ENCODE measurements around the gene DACH1. TPM values are rescaled to one million over a fixed set of nuclear protein-coding genes. Genes with fewer than 3 reads are reported as not detected.

Gene DACH1
- total RNA-seq, 4 donors from 2014 or later: 1.5 to 17.3 (median 3.3) TPM

DNA sequence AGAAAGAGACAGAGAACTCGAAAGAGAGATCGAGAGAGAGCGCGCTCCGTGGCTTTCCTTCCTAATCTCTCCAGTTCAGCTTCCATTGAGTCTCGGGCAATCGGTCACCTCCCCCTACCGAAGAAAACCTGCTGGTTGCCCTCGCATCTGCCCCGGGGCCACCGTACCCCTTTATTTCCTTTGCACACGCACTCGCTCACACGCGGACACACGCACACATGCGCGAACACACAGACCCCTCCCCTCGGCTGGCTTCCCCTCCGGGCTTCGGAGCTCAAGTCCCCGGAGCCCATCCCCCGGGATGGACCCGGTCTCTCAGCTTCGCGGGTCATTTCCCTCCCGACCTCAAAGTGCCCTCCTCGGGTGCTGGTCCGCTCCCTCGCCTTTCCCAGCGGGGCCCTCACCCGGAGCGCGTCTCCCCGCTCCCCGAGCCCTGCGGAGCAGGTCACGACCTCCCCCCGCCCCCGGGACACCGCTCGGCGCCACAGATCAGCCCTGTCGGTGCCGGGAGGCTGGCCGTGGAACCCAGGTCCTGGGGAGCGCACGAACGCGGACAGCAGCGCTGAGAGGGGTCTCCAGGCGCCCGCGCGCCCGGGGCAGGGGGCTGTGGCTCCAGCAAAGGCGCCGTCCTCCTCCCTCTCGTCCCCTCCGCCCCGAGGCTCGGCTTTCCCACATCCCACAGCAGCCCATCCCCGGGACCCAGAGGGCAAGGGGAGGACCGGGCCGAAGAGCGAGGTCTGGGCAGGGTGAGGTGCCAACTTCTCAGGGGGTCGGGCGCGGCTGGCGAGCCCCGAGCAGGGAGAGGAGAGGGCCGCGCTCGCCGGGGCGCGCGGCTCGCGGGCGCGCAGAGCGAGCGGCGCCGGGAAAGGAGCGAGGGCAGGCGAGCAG, 1.8 kb downstream of the DACH1 start:
- Histone ChIP-seq H3K27me3 (peaks cover 21% of the 10 kb centered on the region), H3K27ac (peak overlapping the region; percentile 81 to 86 (median 84)), H3K4me1 (peaks cover 0 to 17% (median 8%) of the 10 kb centered on the region in 4 donors), H3K4me3 (peak overlapping the region; percentile 60 to 77 (median 68)), H3K36me3 (no peaks in the 10 kb centered on the region), H3K9me3 (no peaks in the 10 kb centered on the region)
- peak; percentile 21 for DNase-seq
- in situ Hi-C loops (cut with MboI; ENCODE audit: low pct_ligation_motif_present in 1 of 4, low pct_unique_long_range_greater_than_20kb in 1 of 4, low sequenced_read_pairs in 3 of 4): no loop called here
- no peak for TF ChIP-seq EP300 (IDR thresholded peaks at IDR 0.05; ENCODE audit: low read depth)
- TF ChIP-seq POLR2AphosphoS5 (IDR thresholded peaks at IDR 0.05): no peak
- TF ChIP-seq, protein P1, sequence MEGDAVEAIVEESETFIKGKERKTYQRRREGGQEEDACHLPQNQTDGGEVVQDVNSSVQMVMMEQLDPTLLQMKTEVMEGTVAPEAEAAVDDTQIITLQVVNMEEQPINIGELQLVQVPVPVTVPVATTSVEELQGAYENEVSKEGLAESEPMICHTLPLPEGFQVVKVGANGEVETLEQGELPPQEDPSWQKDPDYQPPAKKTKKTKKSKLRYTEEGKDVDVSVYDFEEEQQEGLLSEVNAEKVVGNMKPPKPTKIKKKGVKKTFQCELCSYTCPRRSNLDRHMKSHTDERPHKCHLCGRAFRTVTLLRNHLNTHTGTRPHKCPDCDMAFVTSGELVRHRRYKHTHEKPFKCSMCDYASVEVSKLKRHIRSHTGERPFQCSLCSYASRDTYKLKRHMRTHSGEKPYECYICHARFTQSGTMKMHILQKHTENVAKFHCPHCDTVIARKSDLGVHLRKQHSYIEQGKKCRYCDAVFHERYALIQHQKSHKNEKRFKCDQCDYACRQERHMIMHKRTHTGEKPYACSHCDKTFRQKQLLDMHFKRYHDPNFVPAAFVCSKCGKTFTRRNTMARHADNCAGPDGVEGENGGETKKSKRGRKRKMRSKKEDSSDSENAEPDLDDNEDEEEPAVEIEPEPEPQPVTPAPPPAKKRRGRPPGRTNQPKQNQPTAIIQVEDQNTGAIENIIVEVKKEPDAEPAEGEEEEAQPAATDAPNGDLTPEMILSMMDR (IDR thresholded peaks at IDR 0.05): no peak
- TF ChIP-seq POLR2A (IDR thresholded peaks at IDR 0.05): no peak
- intact Hi-C loops (cut with DNase I; ENCODE audit: low total_unique reads): no loop called here
- WGBS, 2 donors (ENCODE audit: low coverage in 1 of 2): 10 to 12% methylated on average over 5 to 57 of the region's 88 CpGs

DNA sequence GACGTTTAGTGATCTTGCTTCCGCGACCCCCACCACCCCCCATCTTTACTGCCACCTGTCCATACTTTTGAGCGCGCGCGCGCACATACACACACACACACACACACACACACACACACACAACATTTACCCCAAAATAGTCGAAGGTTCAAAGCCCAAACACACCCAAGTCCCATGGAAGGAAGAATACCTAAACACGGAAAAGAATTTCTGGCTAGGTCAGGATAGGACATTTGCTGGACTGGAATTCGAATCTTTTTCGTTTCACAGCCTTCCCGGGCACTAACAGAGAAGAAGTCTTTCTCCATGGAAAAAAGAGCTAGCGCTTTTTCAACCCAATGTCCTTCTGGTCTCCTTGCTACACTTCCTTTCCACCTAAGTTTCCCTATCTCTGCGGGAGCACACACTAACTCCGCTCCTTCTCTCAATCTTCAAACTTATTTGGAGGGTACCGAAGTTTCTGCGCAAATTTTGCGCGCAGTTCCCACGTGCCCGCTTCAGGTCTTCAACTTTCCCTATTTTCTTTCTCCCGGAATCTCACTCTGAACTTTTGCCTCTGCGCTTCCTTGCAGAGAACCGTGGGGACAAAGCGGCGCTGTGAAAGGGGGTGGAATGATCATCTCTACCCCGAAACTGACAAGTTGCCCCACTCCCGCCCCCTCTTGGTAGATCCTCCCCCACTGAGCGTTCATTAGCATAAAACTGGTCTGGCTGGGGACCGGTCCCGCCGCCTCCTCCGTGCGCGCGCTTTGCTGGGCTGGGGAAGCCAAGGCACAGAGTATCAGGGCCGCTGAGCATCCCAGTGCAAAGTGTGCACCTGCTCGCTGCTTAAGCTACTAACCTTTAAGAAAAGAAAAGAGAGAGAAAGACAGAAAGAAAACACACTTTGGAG, 2.7 kb downstream of the DACH1 start:
- TF ChIP-seq POLR2AphosphoS5 (IDR thresholded peaks at IDR 0.05) (peak; percentile 20 to 57 (median 31)), EP300 (IDR thresholded peaks at IDR 0.05; ENCODE audit: low read depth) (no peak), POLR2A (IDR thresholded peaks at IDR 0.05) (peak; percentile 53)
- TF ChIP-seq, protein P1 (IDR thresholded peaks at IDR 0.05): no peak
- no peaks in the 10 kb centered on the region for H3K9me3 ChIP-seq
- peaks cover 0 to 22% (median 8%) of the 10 kb centered on the region in 4 donors for H3K4me1 ChIP-seq
- peak overlapping the region; percentile 60 to 77 (median 68) for H3K4me3 ChIP-seq
- DNase-seq: peak; percentile 81
- in situ Hi-C loops (cut with MboI; ENCODE audit: low pct_ligation_motif_present in 1 of 4, low pct_unique_long_range_greater_than_20kb in 1 of 4, low sequenced_read_pairs in 3 of 4) (no loop called here), intact Hi-C loops (cut with DNase I; ENCODE audit: low total_unique reads) (no loop called here)
- H3K36me3 ChIP-seq: no peaks in the 10 kb centered on the region
- peaks cover 19% of the 10 kb centered on the region for H3K27me3 ChIP-seq
- peak overlapping the region; percentile 81 to 86 (median 84) for H3K27ac ChIP-seq
- 1 to 9% methylated on average over 24 to 39 of the region's 39 CpGs for WGBS, 2 donors (ENCODE audit: low coverage in 1 of 2)

- peaks cover 15% of the 10 kb centered on the region for H3K27me3 ChIP-seq
- in situ Hi-C loops (cut with MboI; ENCODE audit: low pct_ligation_motif_present in 1 of 4, low pct_unique_long_range_greater_than_20kb in 1 of 4, low sequenced_read_pairs in 3 of 4): no loop called here
- peaks cover 0 to 30% (median 8%) of the 10 kb centered on the region in 4 donors for H3K4me1 ChIP-seq
- H3K4me3 ChIP-seq: peak overlapping the region in 3 of 4 donors; percentile 61 to 77 (median 75)
- 22 to 32% methylated on average over 4 of the region's 4 CpGs for WGBS, 2 donors (ENCODE audit: low coverage in 1 of 2)
- peak overlapping the region; percentile 81 to 86 (median 84) for H3K27ac ChIP-seq
- DNase-seq: no peak
- TF ChIP-seq, protein P1 (IDR thresholded peaks at IDR 0.05): no peak
- no peak for TF ChIP-seq EP300 (IDR thresholded peaks at IDR 0.05; ENCODE audit: low read depth)
- TF ChIP-seq POLR2AphosphoS5 (IDR thresholded peaks at IDR 0.05): no peak
- no peak for TF ChIP-seq POLR2A (IDR thresholded peaks at IDR 0.05)
- H3K9me3 ChIP-seq: no peaks in the 10 kb centered on the region
- H3K36me3 ChIP-seq: no peaks in the 10 kb centered on the region
- intact Hi-C loops (cut with DNase I; ENCODE audit: low total_unique reads): no loop called here
Observed at GRCh38 chr13:71863254-71863865, 3.6 kb downstream of the DACH1 start.
